HG03064 (cell line): ENCODE measurements around the gene LAMC3.
"Not testable (repeated sequence)": the region's sequence is repeated elsewhere in the genome, so short reads cannot be mapped to it uniquely, and the experiment has no call there.

Experiments used
- ATAC-seq: cut with Tn5 transposase; IDR thresholded peaks from one replicate; pipeline ENCODE4 v1.9.1; 2021; ENCODE audit warnings: low read depth; ENCODE audit not compliant: unreplicated experiment

Gene LAMC3

GRCh38 chr9:131112374-131113154 lies 103.6 kb downstream of the LAMC3 start:
- ATAC-seq = no peak

- ATAC-seq = no peak
These were observed 104.7 kb downstream of the LAMC3 start for GRCh38 chr9:131113655-131114054.

- no peak for ATAC-seq
These were observed 105.1 kb downstream of the LAMC3 start for GRCh38 chr9:131114084-131114535.

- not testable (repeated sequence) for ATAC-seq
These were observed 106.4 kb downstream of the LAMC3 start for GRCh38 chr9:131115360-131115742.

DNA sequence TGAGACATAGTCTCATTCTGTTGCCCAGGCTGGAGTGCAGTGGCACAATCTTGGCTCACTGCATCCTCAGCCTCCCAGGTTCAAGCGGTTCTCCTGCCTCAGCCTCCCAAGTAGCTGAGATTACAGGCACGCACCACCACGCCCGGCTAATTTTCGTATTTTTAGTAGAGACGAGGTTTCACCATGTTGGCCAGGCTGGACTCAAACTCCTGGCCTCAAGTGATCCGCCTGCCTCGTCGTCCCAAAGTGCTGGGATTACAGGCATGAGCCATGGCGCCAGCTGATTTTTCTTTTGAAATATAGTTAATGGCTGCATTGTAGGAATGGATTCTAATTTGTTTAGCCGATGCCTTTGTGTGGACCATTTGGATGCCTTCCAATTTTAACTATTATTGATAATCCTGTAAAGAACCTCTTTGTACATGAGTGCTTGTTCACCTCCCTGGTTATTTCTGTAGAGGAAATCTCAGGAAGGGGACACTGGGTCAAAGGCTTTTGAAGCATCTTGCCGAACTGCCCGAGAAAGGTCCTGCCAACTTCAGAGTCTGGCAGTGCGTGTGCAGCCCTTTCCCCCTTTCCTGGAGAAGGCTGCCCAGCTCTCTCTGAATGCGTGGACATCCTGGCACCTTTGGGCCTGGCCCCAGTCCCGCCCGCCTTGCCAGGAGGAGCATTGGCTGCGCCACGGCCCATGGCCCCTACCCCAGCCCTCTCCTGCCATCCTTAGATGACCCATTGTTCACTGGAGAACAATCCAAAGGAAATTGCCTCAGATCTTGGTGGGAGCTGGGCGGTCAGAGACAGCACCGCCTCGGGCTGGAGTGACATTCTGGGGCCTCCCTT lies 107.5 kb downstream of the LAMC3 start:
- no peak for ATAC-seq

DNA sequence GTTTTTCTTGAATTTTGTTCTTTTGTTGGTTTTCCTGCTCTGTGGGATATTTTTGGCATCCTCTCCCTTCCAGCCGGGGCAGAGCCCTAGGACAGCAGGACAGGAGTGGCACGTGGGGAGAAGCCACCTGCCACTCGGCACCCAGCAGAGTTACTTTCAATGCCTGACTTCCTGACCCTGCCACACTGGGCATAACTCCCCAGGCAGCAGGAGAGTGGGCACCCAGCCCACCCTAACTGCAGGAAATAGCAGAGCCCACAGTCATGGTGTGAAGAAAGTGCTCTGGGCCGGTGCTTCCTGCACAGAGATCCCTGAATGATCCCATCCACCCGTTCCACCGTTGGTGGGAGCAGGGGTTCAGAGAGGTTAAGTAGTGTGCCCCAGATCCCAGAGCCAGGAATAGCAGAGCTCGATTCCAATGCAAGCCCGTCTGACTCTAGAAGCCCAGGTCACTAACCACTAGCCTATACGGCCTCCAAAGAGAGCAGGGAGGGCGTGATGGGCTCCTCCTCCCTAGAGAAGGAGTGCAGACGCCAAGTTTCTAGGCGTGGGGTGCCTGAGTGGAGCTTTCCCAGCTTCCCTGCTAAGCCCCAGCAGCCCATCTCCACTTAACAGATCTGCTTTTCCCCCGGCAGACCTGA lies 108.3 kb downstream of the LAMC3 start:
- ATAC-seq = no peak

DNA sequence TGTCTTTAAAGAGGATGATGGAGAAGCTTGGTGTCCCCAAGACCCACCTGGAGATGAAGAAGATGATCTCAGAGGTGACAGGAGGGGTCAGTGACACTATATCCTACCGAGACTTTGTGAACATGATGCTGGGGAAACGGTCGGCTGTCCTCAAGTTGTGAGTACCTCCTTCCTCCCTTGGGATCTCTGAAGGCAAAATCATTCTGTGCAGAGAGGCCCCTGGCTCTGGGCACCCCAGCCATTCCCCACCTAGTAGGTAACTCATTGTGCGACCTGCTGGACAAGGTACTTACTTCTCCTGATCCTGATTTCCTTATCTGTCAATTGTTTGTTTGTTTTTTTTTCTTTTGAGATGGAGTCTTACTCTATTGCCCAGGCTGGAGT lies 108.8 kb downstream of the LAMC3 start:
- no peak for ATAC-seq

GRCh38 chr9:131119600-131119999 lies 110.6 kb downstream of the LAMC3 start:
- no peak for ATAC-seq

DNA sequence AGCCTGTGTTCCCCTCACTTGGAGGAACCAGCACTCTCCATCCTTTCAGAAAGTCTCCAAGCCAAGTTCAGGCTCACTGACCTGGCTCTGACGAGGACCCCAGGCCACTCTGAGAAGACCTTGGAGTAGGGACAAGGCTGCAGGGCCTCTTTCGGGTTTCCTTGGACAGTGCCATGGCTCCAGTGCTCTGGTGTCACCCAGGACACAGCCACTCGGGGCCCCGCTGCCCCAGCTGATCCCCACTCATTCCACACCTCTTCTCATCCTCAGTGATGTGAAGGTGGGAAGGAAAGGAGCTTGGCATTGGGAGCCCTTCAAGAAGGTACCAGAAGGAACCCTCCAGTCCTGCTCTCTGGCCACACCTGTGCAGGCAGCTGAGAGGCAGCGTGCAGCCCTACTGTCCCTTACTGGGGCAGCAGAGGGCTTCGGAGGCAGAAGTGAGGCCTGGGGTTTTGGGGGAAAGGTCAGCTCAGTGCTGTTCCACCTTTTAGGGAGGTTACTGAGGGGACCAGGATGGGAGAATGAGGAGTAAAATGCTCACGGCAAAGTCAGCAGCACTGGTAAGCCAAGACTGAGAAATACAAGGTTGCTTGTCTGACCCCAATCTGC lies 111.8 kb downstream of the LAMC3 start:
- no peak for ATAC-seq

GRCh38 chr9:131121346-131121745 lies 112.4 kb downstream of the LAMC3 start:
- ATAC-seq = no peak

- ATAC-seq = no peak
These were observed 113.2 kb downstream of the LAMC3 start for GRCh38 chr9:131122158-131122557.

GRCh38 chr9:131125038-131125287 lies 116.0 kb downstream of the LAMC3 start:
- ATAC-seq = peak; percentile 23

GRCh38 chr9:131125288-131126058 lies 116.5 kb downstream of the LAMC3 start, which contains the start of gene NUP214:
TSS of gene NUP214 (plus strand) at chr9:131125586. CDS start at chr9:131125705, 119 bp downstream.
- peak; percentile 95 for ATAC-seq

- ATAC-seq = no peak
These were observed 117.1 kb downstream of the LAMC3 start for GRCh38 chr9:131126059-131126426.

DNA sequence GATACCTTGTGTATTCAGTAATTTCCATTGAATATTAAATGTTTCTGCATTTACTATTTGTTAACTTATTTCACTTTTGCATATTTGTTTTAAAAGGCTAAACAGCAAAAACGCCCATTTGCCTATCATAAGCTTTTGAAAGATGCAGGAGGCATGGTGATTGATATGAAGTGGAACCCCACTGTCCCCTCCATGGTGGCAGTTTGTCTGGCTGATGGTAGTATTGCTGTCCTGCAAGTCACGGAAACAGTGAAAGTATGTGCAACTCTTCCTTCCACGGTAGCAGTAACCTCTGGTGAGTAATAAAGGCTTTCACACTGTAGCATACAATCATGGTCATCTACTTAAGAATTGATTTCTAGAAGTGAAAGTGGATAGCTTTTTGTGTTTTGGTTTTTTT lies 120.2 kb downstream of the LAMC3 start:
- ATAC-seq = no peak

DNA sequence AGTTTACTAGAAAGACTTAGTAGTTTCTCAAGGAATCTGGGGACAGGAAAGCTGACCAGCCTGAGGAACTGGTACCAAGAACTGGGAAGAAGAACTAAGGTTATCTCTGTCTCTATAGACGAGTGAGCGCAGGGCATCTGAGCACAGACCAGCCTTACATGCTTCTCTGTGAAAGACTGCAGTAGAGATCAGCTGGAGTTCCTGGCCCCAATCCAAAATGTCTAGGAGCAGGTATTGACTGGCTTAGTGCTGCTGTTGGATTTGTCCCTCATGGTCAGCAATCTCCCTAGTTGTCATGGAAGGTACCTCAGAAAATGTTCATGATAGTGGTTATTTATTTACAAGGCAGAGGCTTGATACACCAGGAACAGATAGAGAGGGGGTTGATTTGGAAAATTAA lies 129.7 kb downstream of the LAMC3 start:
- no peak for ATAC-seq

DNA sequence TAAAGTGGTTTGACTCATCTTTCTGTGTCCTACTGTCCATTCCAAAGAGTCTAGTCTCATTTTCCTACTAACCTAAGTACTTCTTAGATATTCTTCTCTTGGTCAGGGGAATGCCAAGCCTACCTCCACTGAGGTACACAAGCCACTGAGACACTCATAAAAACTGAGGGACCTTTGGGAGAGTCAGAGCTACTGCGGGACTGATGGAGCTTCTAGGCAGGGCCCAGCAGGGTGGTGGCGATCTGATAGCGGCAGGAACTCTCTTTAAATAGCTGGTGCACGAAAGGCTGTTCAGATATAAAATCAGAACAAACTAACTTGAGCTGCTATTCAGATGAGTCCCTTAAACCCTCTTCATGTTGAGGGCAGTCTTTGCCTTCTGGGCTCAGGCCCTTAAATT lies 131.1 kb downstream of the LAMC3 start:
- no peak for ATAC-seq

- no peak for ATAC-seq
These were observed 131.6 kb downstream of the LAMC3 start for GRCh38 chr9:131140550-131140949.

DNA sequence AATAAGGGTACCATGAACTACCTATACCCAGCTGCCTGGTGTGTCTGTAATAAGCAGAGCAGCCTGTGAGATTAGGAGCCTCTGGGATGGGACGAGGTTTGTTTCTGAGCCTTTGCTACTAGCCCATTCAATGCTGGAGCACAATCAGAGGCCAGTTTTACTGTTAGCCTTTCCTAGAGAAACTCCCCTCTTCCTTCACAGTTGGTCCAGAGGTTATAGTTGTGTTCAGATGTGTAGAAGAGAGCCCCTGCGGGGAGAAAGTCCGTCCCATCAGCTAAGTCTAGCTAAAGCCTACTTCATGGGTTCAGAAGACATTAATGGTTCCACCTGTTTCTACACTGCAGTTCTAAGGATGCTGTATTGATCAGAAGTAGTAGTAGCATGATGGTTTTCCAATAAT lies 133.2 kb downstream of the LAMC3 start:
- ATAC-seq = no peak
